ES-I3 (cell line): ENCODE measurements around the gene RLN1.
"Not testable (repeated sequence)": the region's sequence is repeated elsewhere in the genome, so short reads cannot be mapped to it uniquely, and the experiment has no call there.

ENCODE experiments used
- H3K36me3 ChIP-seq: 2 replicates; pipeline ENCODE4 v1.6.1; 2013; ENCODE audit warnings: mild to moderate bottlenecking, low read length, control low read depth, moderate library complexity; ENCODE audit not compliant: insufficient read depth
- H3K4me1 ChIP-seq: 2 replicates; pipeline ENCODE4 v1.6.1; 2013; ENCODE audit warnings: mild to moderate bottlenecking, control low read depth, low read length; ENCODE audit not compliant: insufficient read depth
- H3K9ac ChIP-seq: 2 replicates; pipeline ENCODE4 v1.6.1; 2013; ENCODE audit warnings: low read depth, mild to moderate bottlenecking, low read length, moderate library complexity
- H3K9me3 ChIP-seq: 2 replicates; pipeline ENCODE4 v1.6.1; 2013; ENCODE audit warnings: mild to moderate bottlenecking, low read length, moderate library complexity; ENCODE audit not compliant: control insufficient read depth, insufficient read depth

RLN1 gene

GRCh38 chr9:5338992-5339981, at the start of gene RLN1:
RLN1 (minus strand) TSS chr9:5339876; CDS start chr9:5339746, 130 bp downstream.
- not testable (repeated sequence) for H3K9ac ChIP-seq, H3K36me3 ChIP-seq, H3K4me1 ChIP-seq, H3K9me3 ChIP-seq

- Histone ChIP-seq H3K36me3 (no peaks in the 10 kb centered on the region), H3K9me3 (no peaks in the 10 kb centered on the region), H3K4me1 (no peaks in the 10 kb centered on the region), H3K9ac (no peak overlapping the region)
These were observed 49.5 kb upstream of the RLN1 start for GRCh38 chr9:5389109-5389732.

- Histone ChIP-seq H3K9ac (no peak overlapping the region), H3K9me3 (no peaks in the 10 kb centered on the region), H3K4me1 (no peaks in the 10 kb centered on the region), H3K36me3 (no peaks in the 10 kb centered on the region)
These were observed 48.5 kb upstream of the RLN1 start for GRCh38 chr9:5388026-5388819.

- Histone ChIP-seq H3K9ac (no peak overlapping the region), H3K9me3 (no peaks in the 10 kb centered on the region), H3K36me3 (no peaks in the 10 kb centered on the region), H3K4me1 (no peaks in the 10 kb centered on the region)
These were observed 44.8 kb upstream of the RLN1 start for GRCh38 chr9:5384436-5384835.

- Histone ChIP-seq H3K4me1 (no peaks in the 10 kb centered on the region), H3K9ac (no peak overlapping the region), H3K9me3 (no peaks in the 10 kb centered on the region), H3K36me3 (no peaks in the 10 kb centered on the region)
These were observed 42.8 kb upstream of the RLN1 start for GRCh38 chr9:5382479-5382878.

GRCh38 chr9:5375790-5376477, 36.3 kb upstream of the RLN1 start:
- peaks cover 10% of the 10 kb centered on the region for H3K4me1 ChIP-seq
- no peaks in the 10 kb centered on the region for H3K9me3 ChIP-seq
- no peak overlapping the region for H3K9ac ChIP-seq
- no peaks in the 10 kb centered on the region for H3K36me3 ChIP-seq

GRCh38 chr9:5375091-5375490, 35.4 kb upstream of the RLN1 start:
- H3K9me3 ChIP-seq: no peaks in the 10 kb centered on the region
- peaks cover 10% of the 10 kb centered on the region for H3K4me1 ChIP-seq
- no peaks in the 10 kb centered on the region for H3K36me3 ChIP-seq
- no peak overlapping the region for H3K9ac ChIP-seq

- Histone ChIP-seq H3K36me3 (no peaks in the 10 kb centered on the region), H3K4me1 (no peaks in the 10 kb centered on the region; the same call in 1 of the 2 replicates), H3K9me3 (no peaks in the 10 kb centered on the region), H3K9ac (no peak overlapping the region)
These were observed 24.8 kb upstream of the RLN1 start for GRCh38 chr9:5364294-5365024.

GRCh38 chr9:5361326-5362010, 21.8 kb upstream of the RLN1 start:
- no peaks in the 10 kb centered on the region; the same call in 1 of the 2 replicates for H3K4me1 ChIP-seq
- no peaks in the 10 kb centered on the region for H3K9me3 ChIP-seq
- no peaks in the 10 kb centered on the region for H3K36me3 ChIP-seq
- H3K9ac ChIP-seq: no peak overlapping the region

GRCh38 chr9:5360341-5360740, 20.7 kb upstream of the RLN1 start:
- H3K9ac ChIP-seq: no peak overlapping the region
- H3K4me1 ChIP-seq: no peaks in the 10 kb centered on the region; the same call in 1 of the 2 replicates
- H3K36me3 ChIP-seq: no peaks in the 10 kb centered on the region

GRCh38 chr9:5357431-5358105, 17.9 kb upstream of the RLN1 start:
- no peak overlapping the region for H3K9ac ChIP-seq
- no peaks in the 10 kb centered on the region for H3K9me3 ChIP-seq
- no peaks in the 10 kb centered on the region for H3K36me3 ChIP-seq
- H3K4me1 ChIP-seq: no peaks in the 10 kb centered on the region; the same call in 1 of the 2 replicates

More at GRCh38 chr9:5360341-5360740, 20.7 kb upstream of the RLN1 start:
- H3K9me3 ChIP-seq: no peaks in the 10 kb centered on the region

- no peaks in the 10 kb centered on the region for H3K36me3 ChIP-seq
- H3K9ac ChIP-seq: no peak overlapping the region
- H3K9me3 ChIP-seq: no peaks in the 10 kb centered on the region
- no peaks in the 10 kb centered on the region for H3K4me1 ChIP-seq
These were observed 16.1 kb upstream of the RLN1 start for GRCh38 chr9:5355817-5356216.
